Neural cell (in vitro differentiated cells): ENCODE measurements around the gene ADGRG6. TPM values are rescaled to one million over a fixed set of nuclear protein-coding genes. Genes with fewer than 3 reads are reported as not detected.

Source experiments
- H2AFZ ChIP-seq: fragments of 200-600, 300-800 bp; sonication (generic), shearing (Covaris generic); 2 replicates; pipeline ENCODE4 v1.6.0; 2014; ENCODE audit warnings: low read depth, mild to moderate bottlenecking, antibody characterized with exemption, low read length, moderate library complexity
- H3F3A ChIP-seq: fragments of 200-600 bp; shearing (Covaris generic); 2 replicates; pipeline ENCODE4 v1.6.1; 2016; ENCODE audit warnings: mild to moderate bottlenecking, moderate library complexity, mixed read lengths, antibody characterized with exemption, low read length; ENCODE audit not compliant: insufficient read depth, poor library complexity, severe bottlenecking
- H3K27ac ChIP-seq: fragments of 200-600, 300-800 bp; sonication (generic), shearing (Covaris generic); 2 replicates; pipeline ENCODE4 v1.5.1; 2014; ENCODE audit warnings: mild to moderate bottlenecking, low read length, moderate library complexity
- H3K27me3 ChIP-seq: fragments of 300-800, 200-600 bp; sonication (generic), shearing (Covaris generic); 2 replicates; pipeline ENCODE4 v1.6.0; 2014; ENCODE audit warnings: mild to moderate bottlenecking, low read depth, low read length, moderate library complexity; ENCODE audit not compliant: insufficient read depth
- H3K36me3 ChIP-seq: fragments of 300-800, 200-600 bp; sonication (generic), shearing (Covaris generic); 2 replicates; pipeline ENCODE4 v1.5.1; 2014; ENCODE audit warnings: mild to moderate bottlenecking, antibody characterized with exemption, low read length, moderate library complexity; ENCODE audit not compliant: insufficient read depth
- H3K4me2 ChIP-seq: fragments of 300-800, 200-600 bp; sonication (generic), shearing (Covaris generic); 2 replicates; pipeline ENCODE4 v1.6.0; 2014; ENCODE audit warnings: mild to moderate bottlenecking, low read length
- H3K4me3 ChIP-seq: fragments of 300-800, 200-600 bp; sonication (generic), shearing (Covaris generic); 2 replicates; pipeline ENCODE4 v1.5.1; 2014; ENCODE audit warnings: mild to moderate bottlenecking, low read length, moderate library complexity
- H3K79me2 ChIP-seq: fragments of 200-600 bp; shearing (Covaris generic); replicated peaks from 2 replicates; pipeline ENCODE4 v1.6.0; 2014; ENCODE audit warnings: mild to moderate bottlenecking, low read length, moderate library complexity; ENCODE audit not compliant: insufficient read depth
- H3K9ac ChIP-seq: fragments of 300-800, 200-600 bp; sonication (generic), shearing (Covaris generic); 2 replicates; pipeline ENCODE4 v1.6.1; 2016; ENCODE audit warnings: mild to moderate bottlenecking, low read length, mixed read lengths
- H3K9me2 ChIP-seq: fragments of 200-600 bp; shearing (Covaris generic); 2 replicates; pipeline ENCODE4 v1.6.1; 2016; ENCODE audit warnings: mild to moderate bottlenecking, low read length, mixed read lengths; ENCODE audit not compliant: insufficient read depth
- H3K9me3 ChIP-seq: fragments of 200-600, 300-800 bp; sonication (generic), shearing (Covaris generic); 2 replicates; pipeline ENCODE4 v1.6.1; 2016; ENCODE audit warnings: mild to moderate bottlenecking, mixed run types, low read length, moderate library complexity, mixed read lengths
- H4K20me1 ChIP-seq: fragments of 200-600 bp; shearing (Covaris generic); 2 replicates; pipeline ENCODE4 v1.6.1; 2016; ENCODE audit warnings: mild to moderate bottlenecking, mixed run types; ENCODE audit not compliant: insufficient read depth
- CTCF ChIP-seq: fragments of 450-650 bp; IDR thresholded peaks from 2 replicates; pipeline ENCODE4 v1.5.1; 2014; ENCODE audit warnings: antibody characterized with exemption, mild to moderate bottlenecking, moderate library complexity; ENCODE audit not compliant: poor library complexity, severe bottlenecking
- EP300 ChIP-seq: fragments of 450-650 bp; conservative IDR thresholded peaks from 2 replicates; pipeline ENCODE4 v1.6.1; 2014; ENCODE audit warnings: antibody characterized with exemption, mild to moderate bottlenecking, moderate library complexity; ENCODE audit not compliant: poor library complexity, severe bottlenecking
- EZH2 ChIP-seq: fragments of 200-600, 300-800 bp; shearing (Covaris generic), sonication (generic); IDR thresholded peaks from 2 replicates; pipeline ENCODE4 v1.6.1; 2014; ENCODE audit warnings: antibody characterized with exemption, low read length, borderline replicate concordance, mild to moderate bottlenecking; ENCODE audit not compliant: insufficient read depth, poor library complexity, severe bottlenecking
- MXI1 ChIP-seq: fragments of 450-650 bp; conservative IDR thresholded peaks from 2 replicates; pipeline ENCODE4 v1.6.1; 2014; ENCODE audit warnings: antibody characterized with exemption, mild to moderate bottlenecking; ENCODE audit not compliant: poor library complexity, severe bottlenecking
- POLR2AphosphoS5 ChIP-seq: IDR thresholded peaks from 2 replicates; pipeline ENCODE4 v1.6.1; 2012
- RAD21 ChIP-seq: fragments of 450-650 bp; conservative IDR thresholded peaks from 2 replicates; pipeline ENCODE4 v1.6.1; 2014; ENCODE audit warnings: antibody characterized with exemption, mild to moderate bottlenecking, moderate library complexity
- REST ChIP-seq: IDR thresholded peaks from 2 replicates; pipeline ENCODE4 v1.6.1; 2012; ENCODE audit warnings: borderline replicate concordance
- SMC3 ChIP-seq: fragments of 450-650 bp; conservative IDR thresholded peaks from 2 replicates; pipeline ENCODE4 v1.6.1; 2014; ENCODE audit warnings: antibody characterized with exemption, mild to moderate bottlenecking, moderate library complexity; ENCODE audit not compliant: poor library complexity
- TAF1 ChIP-seq: IDR thresholded peaks from 2 replicates; pipeline ENCODE4 v1.6.1; 2012; ENCODE audit warnings: low read depth
- polyA plus RNA-seq: library from polyadenylated mRNA; depleted of rRNA; stranded (reverse); fragments of >200 nt; gene quantifications from 2 replicates; pipeline ENCODE4 v1.2.3, GENCODE V29; 2014

ADGRG6 gene
- polyA plus RNA-seq, 1 donor from 2014 or later: 0.37 TPM

GRCh38 chr6:142369266-142369665, 67.5 kb downstream of the ADGRG6 start:
- Histone ChIP-seq H3K4me3 (no peak overlapping the region), H2AFZ (no peak overlapping the region), H3K4me2 (no peak overlapping the region), H4K20me1 (no peaks in the 10 kb centered on the region), H3F3A (no peaks in the 10 kb centered on the region), H3K27ac (no peak overlapping the region), H3K9me3 (no peaks in the 10 kb centered on the region), H3K36me3 (no peaks in the 10 kb centered on the region), H3K27me3 (no peaks in the 10 kb centered on the region), H3K9ac (no peak overlapping the region), H3K79me2 (no peaks in the 10 kb centered on the region), H3K9me2 (no peaks in the 10 kb centered on the region)
- TF ChIP-seq MXI1 (no peak), REST (no peak), POLR2AphosphoS5 (no peak), SMC3 (no peak), EP300 (no peak), CTCF (no peak), TAF1 (no peak), RAD21 (no peak), EZH2 (no peak)

GRCh38 chr6:142372348-142372747, 70.5 kb downstream of the ADGRG6 start:
- Histone ChIP-seq H3K79me2 (no peaks in the 10 kb centered on the region), H3K36me3 (no peaks in the 10 kb centered on the region), H3K27me3 (no peaks in the 10 kb centered on the region), H4K20me1 (no peaks in the 10 kb centered on the region), H3F3A (no peaks in the 10 kb centered on the region), H2AFZ (no peak overlapping the region), H3K4me3 (no peak overlapping the region), H3K27ac (no peak overlapping the region), H3K9ac (no peak overlapping the region), H3K9me2 (no peaks in the 10 kb centered on the region), H3K4me2 (no peak overlapping the region), H3K9me3 (no peaks in the 10 kb centered on the region)
- TF ChIP-seq EP300 (no peak), EZH2 (no peak), MXI1 (no peak), SMC3 (no peak), REST (no peak), RAD21 (no peak), POLR2AphosphoS5 (no peak), CTCF (no peak), TAF1 (no peak)
